Loucy (cell line): ENCODE results near the gene FHAD1.

Experiments used
- CTCF ChIP-seq: fragments of 200-600 bp; sonication (generic); conservative IDR thresholded peaks from 2 replicates; pipeline ENCODE4 v1.5.1; 2014; ENCODE audit warnings: mild to moderate bottlenecking, antibody characterized with exemption, low read length
- EZH2phosphoT487 ChIP-seq: fragments of 200-600 bp; IDR thresholded peaks from 2 replicates; pipeline ENCODE4 v1.6.1; 2018; ENCODE audit warnings: antibody characterized with exemption, mild to moderate bottlenecking, moderate library complexity, borderline replicate concordance

- TF ChIP-seq CTCF (no peak), EZH2phosphoT487 (no peak)
These were observed 195.1 kb downstream of the FHAD1 start for GRCh38 chr1:15442119-15442518.
